ENCODE results near the gene NOL4L.
"Not testable (repeated sequence)": the region's sequence is repeated elsewhere in the genome, so short reads cannot be mapped to it uniquely, and the experiment has no call there.

NOL4L gene

DNA sequence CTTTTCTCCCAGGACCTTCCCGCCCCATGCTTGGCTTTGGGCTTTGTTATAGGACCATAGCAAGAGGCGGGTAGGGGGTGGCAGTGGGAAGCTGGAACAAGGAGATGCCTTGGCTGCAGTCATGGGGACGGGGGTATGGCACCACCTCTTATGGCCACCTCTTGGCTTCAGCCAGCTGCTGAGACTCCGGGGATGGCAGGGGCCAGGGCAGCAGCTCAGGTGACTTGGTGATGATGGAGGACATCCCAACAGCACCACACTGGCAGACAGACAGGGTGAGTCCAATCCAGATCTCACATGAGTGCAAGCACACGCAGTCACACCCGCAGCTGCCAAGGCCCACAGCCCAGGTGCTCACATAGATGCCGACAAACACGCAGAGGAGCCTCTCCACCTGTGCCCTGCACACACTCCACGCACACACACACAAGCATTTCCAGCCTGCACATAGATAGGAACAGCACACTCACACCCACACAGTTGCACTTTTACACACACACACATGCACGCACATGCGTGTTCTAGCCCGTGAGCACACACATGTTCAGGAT lies 6.2 kb downstream of the NOL4L start:
- H2BK15ac ChIP-seq (replicated peaks; ENCODE audit: low read depth): no peak overlapping the region
- H3K27ac ChIP-seq (ENCODE audit: low read depth, low read length): no peak overlapping the region
- WGBS (ENCODE audit: extremely low coverage, insufficient coverage, low lambda C conversion rate): no CpG with 5 or more reads among the region's 12 CpGs
- H2BK120ac ChIP-seq (ENCODE audit: low read depth, low read length): no peak overlapping the region
- H2AK5ac ChIP-seq (ENCODE audit: low read length): no peak overlapping the region
- H2BK5ac ChIP-seq (ENCODE audit: low read length): no peak overlapping the region
- no peaks in the 10 kb centered on the region for H3K36me3 ChIP-seq (ENCODE audit: control insufficient read depth, insufficient read depth, low read length)
- no peak overlapping the region for H4K8ac ChIP-seq (ENCODE audit: low read depth, low read length)
- no peak overlapping the region for H4K5ac ChIP-seq (ENCODE audit: low read length)
- H3K56ac ChIP-seq (ENCODE audit: low read length): no peak overlapping the region
- H3K4ac ChIP-seq (ENCODE audit: low read depth, low read length): no peak overlapping the region
- H3K9ac ChIP-seq (ENCODE audit: low read length): no peak overlapping the region
- H3K79me2 ChIP-seq (ENCODE audit: control insufficient read depth, insufficient read depth, low read length): no peaks in the 10 kb centered on the region
- H3K4me2 ChIP-seq (ENCODE audit: low read length): no peak overlapping the region
- H3K27me3 ChIP-seq (ENCODE audit: insufficient read depth, low read length, poor library complexity): no peaks in the 10 kb centered on the region
- peaks cover 4% of the 10 kb centered on the region for H3K4me1 ChIP-seq (ENCODE audit: control insufficient read depth, low read depth, low read length)
- no peak for DNase-seq
- H3K4me3 ChIP-seq (ENCODE audit: low read length): no peak overlapping the region
- no peaks in the 10 kb centered on the region for H3K79me1 ChIP-seq (ENCODE audit: low read length)
- H3K18ac ChIP-seq (ENCODE audit: low read length): no peak overlapping the region
- H3K23ac ChIP-seq (ENCODE audit: low read length): no peak overlapping the region

DNA sequence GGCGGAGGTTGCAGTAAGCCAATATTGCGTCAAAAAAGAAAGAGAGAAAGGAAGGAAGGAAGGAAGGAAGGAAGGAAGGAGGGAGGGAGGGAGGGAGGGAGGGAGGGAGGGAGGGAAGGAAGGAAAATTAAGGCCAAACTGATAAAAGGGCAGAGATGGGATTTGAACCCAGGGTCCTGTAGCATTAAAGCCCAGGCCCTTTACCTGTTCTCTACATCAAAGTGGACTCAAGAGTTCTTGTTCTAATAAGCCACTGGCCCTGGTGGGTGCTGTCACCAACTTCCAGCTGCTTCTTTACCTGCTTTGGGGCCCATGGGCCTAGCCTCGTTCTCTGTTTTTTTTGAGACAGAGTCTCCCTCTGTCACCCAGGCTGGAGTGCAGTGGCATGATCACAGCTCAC lies 7.1 kb downstream of the NOL4L start:
- H3K4ac ChIP-seq (ENCODE audit: low read depth, low read length); H3K23ac ChIP-seq (ENCODE audit: low read length); H3K27me3 ChIP-seq (ENCODE audit: insufficient read depth, low read length, poor library complexity); H2BK120ac ChIP-seq (ENCODE audit: low read depth, low read length); H3K79me2 ChIP-seq (ENCODE audit: control insufficient read depth, insufficient read depth, low read length); H2AK5ac ChIP-seq (ENCODE audit: low read length); H3K4me2 ChIP-seq (ENCODE audit: low read length); H3K27ac ChIP-seq (ENCODE audit: low read depth, low read length); H3K79me1 ChIP-seq (ENCODE audit: low read length); H4K8ac ChIP-seq (ENCODE audit: low read depth, low read length); H3K4me3 ChIP-seq (ENCODE audit: low read length); H3K9ac ChIP-seq (ENCODE audit: low read length); H3K56ac ChIP-seq (ENCODE audit: low read length); H3K4me1 ChIP-seq (ENCODE audit: control insufficient read depth, low read depth, low read length); H4K5ac ChIP-seq (ENCODE audit: low read length); H2BK15ac ChIP-seq (replicated peaks; ENCODE audit: low read depth); H2BK5ac ChIP-seq (ENCODE audit: low read length); H3K18ac ChIP-seq (ENCODE audit: low read length); DNase-seq; H3K36me3 ChIP-seq (ENCODE audit: control insufficient read depth, insufficient read depth, low read length): not testable (repeated sequence)
- WGBS (ENCODE audit: extremely low coverage, insufficient coverage, low lambda C conversion rate): no CpG with 5 or more reads among the region's 3 CpGs

DNA sequence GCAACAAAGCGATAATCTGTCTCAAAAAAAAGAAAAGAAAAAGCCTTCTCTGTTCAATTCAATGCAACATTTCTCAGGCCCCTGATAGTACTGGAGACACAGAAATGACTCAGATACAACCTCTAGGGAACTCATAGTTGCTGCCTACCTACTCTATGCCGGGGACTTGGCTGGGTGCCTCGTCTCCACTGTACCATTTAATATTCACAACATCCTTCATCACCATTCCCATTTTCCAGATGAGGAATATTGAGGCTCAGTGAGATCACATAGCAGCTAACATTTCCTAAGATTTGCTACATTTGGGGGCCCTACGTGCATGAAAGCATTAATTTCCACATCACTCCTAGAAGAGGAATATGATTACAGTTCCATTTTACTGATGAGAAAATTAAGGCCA lies 7.5 kb downstream of the NOL4L start:
- WGBS (ENCODE audit: extremely low coverage, insufficient coverage, low lambda C conversion rate): no CpG with 5 or more reads among the region's 4 CpGs
- Histone ChIP-seq H3K79me2 (ENCODE audit: control insufficient read depth, insufficient read depth, low read length) (no peaks in the 10 kb centered on the region), H3K4ac (ENCODE audit: low read depth, low read length) (no peak overlapping the region), H2BK15ac (replicated peaks; ENCODE audit: low read depth) (no peak overlapping the region), H3K27ac (ENCODE audit: low read depth, low read length) (no peak overlapping the region), H4K5ac (ENCODE audit: low read length) (no peak overlapping the region), H3K4me2 (ENCODE audit: low read length) (no peak overlapping the region), H2AK5ac (ENCODE audit: low read length) (no peak overlapping the region), H3K27me3 (ENCODE audit: insufficient read depth, low read length, poor library complexity) (no peaks in the 10 kb centered on the region), H2BK120ac (ENCODE audit: low read depth, low read length) (no peak overlapping the region), H3K23ac (ENCODE audit: low read length) (no peak overlapping the region), H3K36me3 (ENCODE audit: control insufficient read depth, insufficient read depth, low read length) (no peaks in the 10 kb centered on the region), H3K18ac (ENCODE audit: low read length) (no peak overlapping the region), H3K9ac (ENCODE audit: low read length) (no peak overlapping the region), H4K8ac (ENCODE audit: low read depth, low read length) (no peak overlapping the region), H2BK5ac (ENCODE audit: low read length) (no peak overlapping the region), H3K4me1 (ENCODE audit: control insufficient read depth, low read depth, low read length) (peaks cover 4% of the 10 kb centered on the region), H3K79me1 (ENCODE audit: low read length) (no peaks in the 10 kb centered on the region), H3K4me3 (ENCODE audit: low read length) (no peak overlapping the region), H3K56ac (ENCODE audit: low read length) (no peak overlapping the region)
- no peak for DNase-seq

DNA sequence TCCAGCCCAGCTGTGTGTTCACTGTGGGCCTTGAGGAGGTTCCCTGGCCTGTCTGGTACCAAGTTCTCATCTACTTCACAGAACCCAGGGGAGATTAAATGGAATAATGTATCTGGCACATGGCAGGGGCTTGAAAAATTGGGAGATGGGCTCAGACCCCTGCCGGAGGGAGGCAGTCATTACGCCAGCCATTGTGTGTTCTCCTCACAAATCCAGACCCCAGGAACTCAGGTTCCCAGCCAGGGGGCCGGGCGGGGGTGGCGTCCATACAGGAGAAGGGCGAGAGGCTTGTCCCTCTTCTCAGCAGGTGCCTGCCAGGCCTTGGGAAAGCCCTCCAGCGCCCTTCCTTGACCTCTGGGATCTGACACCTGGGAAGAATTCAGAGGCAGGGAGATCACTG lies 8.1 kb downstream of the NOL4L start:
- no CpG with 5 or more reads among the region's 7 CpGs for WGBS (ENCODE audit: extremely low coverage, insufficient coverage, low lambda C conversion rate)
- Histone ChIP-seq H2BK120ac (ENCODE audit: low read depth, low read length) (no peak overlapping the region), H3K27me3 (ENCODE audit: insufficient read depth, low read length, poor library complexity) (no peaks in the 10 kb centered on the region), H4K8ac (ENCODE audit: low read depth, low read length) (no peak overlapping the region), H3K18ac (ENCODE audit: low read length) (no peak overlapping the region), H3K4ac (ENCODE audit: low read depth, low read length) (no peak overlapping the region), H3K9ac (ENCODE audit: low read length) (no peak overlapping the region), H3K23ac (ENCODE audit: low read length) (no peak overlapping the region), H2BK15ac (replicated peaks; ENCODE audit: low read depth) (no peak overlapping the region), H2BK5ac (ENCODE audit: low read length) (no peak overlapping the region), H3K27ac (ENCODE audit: low read depth, low read length) (no peak overlapping the region), H3K4me2 (ENCODE audit: low read length) (no peak overlapping the region), H3K79me2 (ENCODE audit: control insufficient read depth, insufficient read depth, low read length) (no peaks in the 10 kb centered on the region), H3K56ac (ENCODE audit: low read length) (no peak overlapping the region), H3K4me3 (ENCODE audit: low read length) (no peak overlapping the region), H3K4me1 (ENCODE audit: control insufficient read depth, low read depth, low read length) (peaks cover 4% of the 10 kb centered on the region), H3K36me3 (ENCODE audit: control insufficient read depth, insufficient read depth, low read length) (no peaks in the 10 kb centered on the region), H2AK5ac (ENCODE audit: low read length) (no peak overlapping the region), H4K5ac (ENCODE audit: low read length) (no peak overlapping the region), H3K79me1 (ENCODE audit: low read length) (no peaks in the 10 kb centered on the region)
- DNase-seq: no peak

DNA sequence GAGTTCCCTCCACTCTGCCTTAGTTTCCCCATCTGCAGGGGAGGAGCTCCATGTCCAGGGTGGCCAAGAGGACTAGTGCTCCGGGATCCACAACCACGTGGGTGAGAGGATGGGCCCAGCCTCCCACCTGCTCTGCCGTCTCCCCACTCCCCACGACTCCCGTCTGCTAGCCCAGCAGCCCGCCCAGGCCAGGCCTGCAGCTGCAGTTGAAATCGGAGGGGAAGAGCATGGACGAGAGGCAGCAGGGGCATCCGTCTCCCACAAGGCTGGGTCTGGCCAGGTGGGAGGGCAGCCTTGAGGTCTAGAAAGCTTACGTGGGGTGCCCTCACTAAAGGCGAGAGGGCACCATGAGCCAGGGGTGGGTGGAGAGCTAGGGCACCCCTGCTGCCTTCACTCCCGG lies 8.6 kb downstream of the NOL4L start:
- Histone ChIP-seq H3K79me2 (ENCODE audit: control insufficient read depth, insufficient read depth, low read length) (no peaks in the 10 kb centered on the region), H3K27me3 (ENCODE audit: insufficient read depth, low read length, poor library complexity) (no peaks in the 10 kb centered on the region), H2BK120ac (ENCODE audit: low read depth, low read length) (no peak overlapping the region), H2AK5ac (ENCODE audit: low read length) (no peak overlapping the region), H3K4ac (ENCODE audit: low read depth, low read length) (no peak overlapping the region), H3K4me2 (ENCODE audit: low read length) (no peak overlapping the region), H3K56ac (ENCODE audit: low read length) (no peak overlapping the region), H2BK5ac (ENCODE audit: low read length) (no peak overlapping the region), H3K9ac (ENCODE audit: low read length) (no peak overlapping the region), H3K4me3 (ENCODE audit: low read length) (no peak overlapping the region), H2BK15ac (replicated peaks; ENCODE audit: low read depth) (no peak overlapping the region), H3K36me3 (ENCODE audit: control insufficient read depth, insufficient read depth, low read length) (no peaks in the 10 kb centered on the region), H4K8ac (ENCODE audit: low read depth, low read length) (no peak overlapping the region), H4K5ac (ENCODE audit: low read length) (no peak overlapping the region), H3K18ac (ENCODE audit: low read length) (no peak overlapping the region), H3K27ac (ENCODE audit: low read depth, low read length) (no peak overlapping the region), H3K79me1 (ENCODE audit: low read length) (no peaks in the 10 kb centered on the region), H3K4me1 (ENCODE audit: control insufficient read depth, low read depth, low read length) (peaks cover 4% of the 10 kb centered on the region), H3K23ac (ENCODE audit: low read length) (no peak overlapping the region)
- whole genome bisulfite sequencing (ENCODE audit: extremely low coverage, insufficient coverage, low lambda C conversion rate): no CpG with 5 or more reads among the region's 12 CpGs
- no peak for DNase-seq

DNA sequence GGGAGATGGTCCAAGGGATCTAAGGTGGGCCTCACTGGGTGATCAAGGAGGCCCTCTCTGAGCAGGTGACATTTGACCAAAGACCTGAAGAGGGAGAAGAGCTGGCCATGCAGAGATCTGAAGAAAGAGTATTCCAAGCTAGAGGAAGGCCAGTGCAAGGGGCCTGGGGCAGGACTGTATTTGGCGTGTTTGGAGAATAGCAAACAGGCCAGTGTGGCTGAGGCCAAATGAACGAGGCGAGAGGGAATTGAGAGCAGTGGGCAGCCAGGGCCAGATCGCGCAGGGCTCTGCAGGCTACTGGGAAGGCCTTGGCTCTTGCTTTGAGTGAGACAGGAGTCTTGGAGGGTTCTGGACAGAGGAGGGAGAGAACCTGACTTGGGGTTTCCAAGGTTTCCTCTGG lies 9.3 kb downstream of the NOL4L start:
- H3K4ac ChIP-seq (ENCODE audit: low read depth, low read length): no peak overlapping the region
- no peak overlapping the region for H3K18ac ChIP-seq (ENCODE audit: low read length)
- H3K4me3 ChIP-seq (ENCODE audit: low read length): no peak overlapping the region
- no peak overlapping the region for H4K5ac ChIP-seq (ENCODE audit: low read length)
- H2BK5ac ChIP-seq (ENCODE audit: low read length): no peak overlapping the region
- peaks cover 4% of the 10 kb centered on the region for H3K4me1 ChIP-seq (ENCODE audit: control insufficient read depth, low read depth, low read length)
- no CpG with 5 or more reads among the region's 5 CpGs for WGBS (ENCODE audit: extremely low coverage, insufficient coverage, low lambda C conversion rate)
- no peak overlapping the region for H3K9ac ChIP-seq (ENCODE audit: low read length)
- H2BK15ac ChIP-seq (replicated peaks; ENCODE audit: low read depth): no peak overlapping the region
- H2BK120ac ChIP-seq (ENCODE audit: low read depth, low read length): no peak overlapping the region
- H3K27me3 ChIP-seq (ENCODE audit: insufficient read depth, low read length, poor library complexity): no peaks in the 10 kb centered on the region
- no peaks in the 10 kb centered on the region for H3K36me3 ChIP-seq (ENCODE audit: control insufficient read depth, insufficient read depth, low read length)
- DNase-seq: no peak
- no peaks in the 10 kb centered on the region for H3K79me2 ChIP-seq (ENCODE audit: control insufficient read depth, insufficient read depth, low read length)
- no peak overlapping the region for H3K56ac ChIP-seq (ENCODE audit: low read length)
- H4K8ac ChIP-seq (ENCODE audit: low read depth, low read length): no peak overlapping the region
- no peak overlapping the region for H3K23ac ChIP-seq (ENCODE audit: low read length)
- no peak overlapping the region for H3K27ac ChIP-seq (ENCODE audit: low read depth, low read length)
- no peaks in the 10 kb centered on the region for H3K79me1 ChIP-seq (ENCODE audit: low read length)
- H3K4me2 ChIP-seq (ENCODE audit: low read length): no peak overlapping the region
- H2AK5ac ChIP-seq (ENCODE audit: low read length): no peak overlapping the region

All from mesendoderm (in vitro differentiated cells).